Measurements from ENCODE around the gene PROK2.
A peak's percentile ranks its signal among the peaks of the same experiment; 100 is the strongest.

PROK2 gene

GRCh38 chr3:71752831-71753700, 31.9 kb downstream of the PROK2 start:
- Histone ChIP-seq H3K9ac (ENCODE audit: low read length in 5 of 5) (peak overlapping the region in 1 of 5 donors; percentile 7), H3K27ac (ENCODE audit: low read depth, low read length) (no peak overlapping the region), H3K27me3 (ENCODE audit: control insufficient read depth in 5 of 5, insufficient read depth in 4 of 5, low read length in 5 of 5) (peaks cover 0 to 25% (median 10%) of the 10 kb centered on the region in 5 donors)

GRCh38 chr3:71751602-71752001, 33.3 kb downstream of the PROK2 start:
- Histone ChIP-seq H3K4me1 (ENCODE audit: control insufficient read depth in 5 of 5, insufficient read depth in 5 of 5, low read length in 5 of 5) (peaks cover 0 to 12% (median 6%) of the 10 kb centered on the region in 5 donors), H3K9me3 (ENCODE audit: control insufficient read depth in 5 of 5, low read length in 5 of 5) (no peaks in the 10 kb centered on the region), H3K36me3 (ENCODE audit: control insufficient read depth in 5 of 5, insufficient read depth in 5 of 5, low read length in 5 of 5) (no peaks in the 10 kb centered on the region), H3K9ac (ENCODE audit: low read length in 5 of 5) (no peak overlapping the region), H3K27ac (ENCODE audit: low read depth, low read length) (no peak overlapping the region), H3K4me3 (ENCODE audit: low read depth in 1 of 5, low read length in 5 of 5) (no peak overlapping the region), H3K27me3 (ENCODE audit: control insufficient read depth in 5 of 5, insufficient read depth in 4 of 5, low read length in 5 of 5) (peaks cover 0 to 19% (median 10%) of the 10 kb centered on the region in 5 donors)

More at GRCh38 chr3:71752831-71753700, 31.9 kb downstream of the PROK2 start:
- peaks cover 0 to 12% (median 6%) of the 10 kb centered on the region in 5 donors for H3K4me1 ChIP-seq (ENCODE audit: control insufficient read depth in 5 of 5, insufficient read depth in 5 of 5, low read length in 5 of 5)
- no peaks in the 10 kb centered on the region for H3K9me3 ChIP-seq (ENCODE audit: control insufficient read depth in 5 of 5, low read length in 5 of 5)
- H3K36me3 ChIP-seq (ENCODE audit: control insufficient read depth in 5 of 5, insufficient read depth in 5 of 5, low read length in 5 of 5), result no peaks in the 10 kb centered on the region
- H3K4me3 ChIP-seq (ENCODE audit: low read depth in 1 of 5, low read length in 5 of 5), result peak overlapping the region; percentile 42 to 84 (median 70)

- Histone ChIP-seq H3K27ac (ENCODE audit: low read depth, low read length) (no peak overlapping the region), H3K4me1 (ENCODE audit: control insufficient read depth in 5 of 5, insufficient read depth in 5 of 5, low read length in 5 of 5) (no peaks in the 10 kb centered on the region), H3K9ac (ENCODE audit: low read length in 5 of 5) (no peak overlapping the region), H3K36me3 (ENCODE audit: control insufficient read depth in 5 of 5, insufficient read depth in 5 of 5, low read length in 5 of 5) (peaks cover 0 to 2% (median 0%) of the 10 kb centered on the region in 5 donors), H3K4me3 (ENCODE audit: low read depth in 1 of 5, low read length in 5 of 5) (no peak overlapping the region), H3K9me3 (ENCODE audit: control insufficient read depth in 5 of 5, low read length in 5 of 5) (peaks cover 11 to 34% (median 19%) of the 10 kb centered on the region in 5 donors), H3K27me3 (ENCODE audit: control insufficient read depth in 5 of 5, insufficient read depth in 4 of 5, low read length in 5 of 5) (no peaks in the 10 kb centered on the region)
Observed at GRCh38 chr3:71744738-71745137, 40.2 kb downstream of the PROK2 start.

- H3K4me1 ChIP-seq (ENCODE audit: control insufficient read depth in 5 of 5, insufficient read depth in 5 of 5, low read length in 5 of 5), result no peaks in the 10 kb centered on the region
- no peak overlapping the region for H3K4me3 ChIP-seq (ENCODE audit: low read depth in 1 of 5, low read length in 5 of 5)
- no peak overlapping the region for H3K9ac ChIP-seq (ENCODE audit: low read length in 5 of 5)
- peaks cover 11 to 34% (median 19%) of the 10 kb centered on the region in 5 donors for H3K9me3 ChIP-seq (ENCODE audit: control insufficient read depth in 5 of 5, low read length in 5 of 5)
- no peak overlapping the region for H3K27ac ChIP-seq (ENCODE audit: low read depth, low read length)
- H3K27me3 ChIP-seq (ENCODE audit: control insufficient read depth in 5 of 5, insufficient read depth in 4 of 5, low read length in 5 of 5), result no peaks in the 10 kb centered on the region
- H3K36me3 ChIP-seq (ENCODE audit: control insufficient read depth in 5 of 5, insufficient read depth in 5 of 5, low read length in 5 of 5), result peaks cover 0 to 2% (median 0%) of the 10 kb centered on the region in 5 donors
Observed at GRCh38 chr3:71742621-71743020, 42.3 kb downstream of the PROK2 start.

GRCh38 chr3:71734881-71735280, 50.1 kb downstream of the PROK2 start:
- H3K27ac ChIP-seq (ENCODE audit: low read depth, low read length), result no peak overlapping the region
- no peaks in the 10 kb centered on the region for H3K36me3 ChIP-seq (ENCODE audit: control insufficient read depth in 5 of 5, insufficient read depth in 5 of 5, low read length in 5 of 5)
- H3K9me3 ChIP-seq (ENCODE audit: control insufficient read depth in 5 of 5, low read length in 5 of 5), result no peaks in the 10 kb centered on the region
- H3K9ac ChIP-seq (ENCODE audit: low read length in 5 of 5), result no peak overlapping the region
- H3K4me3 ChIP-seq (ENCODE audit: low read depth in 1 of 5, low read length in 5 of 5), result no peak overlapping the region
- no peaks in the 10 kb centered on the region for H3K27me3 ChIP-seq (ENCODE audit: control insufficient read depth in 5 of 5, insufficient read depth in 4 of 5, low read length in 5 of 5)
- peaks cover 0 to 3% (median 2%) of the 10 kb centered on the region in 5 donors for H3K4me1 ChIP-seq (ENCODE audit: control insufficient read depth in 5 of 5, insufficient read depth in 5 of 5, low read length in 5 of 5)

- no peak overlapping the region for H3K9ac ChIP-seq (ENCODE audit: low read length in 5 of 5)
- H3K9me3 ChIP-seq (ENCODE audit: control insufficient read depth in 5 of 5, low read length in 5 of 5), result no peaks in the 10 kb centered on the region
- H3K27ac ChIP-seq (ENCODE audit: low read depth, low read length), result no peak overlapping the region
- H3K4me1 ChIP-seq (ENCODE audit: control insufficient read depth in 5 of 5, insufficient read depth in 5 of 5, low read length in 5 of 5), result peaks cover 0 to 13% (median 3%) of the 10 kb centered on the region in 5 donors
- no peaks in the 10 kb centered on the region for H3K27me3 ChIP-seq (ENCODE audit: control insufficient read depth in 5 of 5, insufficient read depth in 4 of 5, low read length in 5 of 5)
- H3K4me3 ChIP-seq (ENCODE audit: low read depth in 1 of 5, low read length in 5 of 5), result no peak overlapping the region
- no peaks in the 10 kb centered on the region for H3K36me3 ChIP-seq (ENCODE audit: control insufficient read depth in 5 of 5, insufficient read depth in 5 of 5, low read length in 5 of 5)
Observed at GRCh38 chr3:71733319-71733718, 51.6 kb downstream of the PROK2 start.

GRCh38 chr3:71732637-71733036, 52.3 kb downstream of the PROK2 start:
- Histone ChIP-seq H3K4me3 (ENCODE audit: low read depth in 1 of 5, low read length in 5 of 5) (no peak overlapping the region), H3K36me3 (ENCODE audit: control insufficient read depth in 5 of 5, insufficient read depth in 5 of 5, low read length in 5 of 5) (no peaks in the 10 kb centered on the region), H3K9me3 (ENCODE audit: control insufficient read depth in 5 of 5, low read length in 5 of 5) (no peaks in the 10 kb centered on the region), H3K9ac (ENCODE audit: low read length in 5 of 5) (no peak overlapping the region), H3K27me3 (ENCODE audit: control insufficient read depth in 5 of 5, insufficient read depth in 4 of 5, low read length in 5 of 5) (no peaks in the 10 kb centered on the region), H3K4me1 (ENCODE audit: control insufficient read depth in 5 of 5, insufficient read depth in 5 of 5, low read length in 5 of 5) (peaks cover 0 to 13% (median 3%) of the 10 kb centered on the region in 5 donors), H3K27ac (ENCODE audit: low read depth, low read length) (no peak overlapping the region)

- H3K9me3 ChIP-seq (ENCODE audit: control insufficient read depth in 5 of 5, low read length in 5 of 5), result no peaks in the 10 kb centered on the region
- no peak overlapping the region for H3K4me3 ChIP-seq (ENCODE audit: low read depth in 1 of 5, low read length in 5 of 5)
- H3K4me1 ChIP-seq (ENCODE audit: control insufficient read depth in 5 of 5, insufficient read depth in 5 of 5, low read length in 5 of 5), result peaks cover 9 to 30% (median 19%) of the 10 kb centered on the region in 5 donors
- H3K27ac ChIP-seq (ENCODE audit: low read depth, low read length), result no peak overlapping the region
- H3K36me3 ChIP-seq (ENCODE audit: control insufficient read depth in 5 of 5, insufficient read depth in 5 of 5, low read length in 5 of 5), result no peaks in the 10 kb centered on the region
- no peaks in the 10 kb centered on the region for H3K27me3 ChIP-seq (ENCODE audit: control insufficient read depth in 5 of 5, insufficient read depth in 4 of 5, low read length in 5 of 5)
- H3K9ac ChIP-seq (ENCODE audit: low read length in 5 of 5), result no peak overlapping the region
Observed at GRCh38 chr3:71728632-71729342, 56.2 kb downstream of the PROK2 start.

- Histone ChIP-seq H3K36me3 (ENCODE audit: control insufficient read depth in 5 of 5, insufficient read depth in 5 of 5, low read length in 5 of 5) (peaks cover 0 to under 1% (median 0%) of the 10 kb centered on the region in 5 donors), H3K4me1 (ENCODE audit: control insufficient read depth in 5 of 5, insufficient read depth in 5 of 5, low read length in 5 of 5) (peaks cover 9 to 37% (median 24%) of the 10 kb centered on the region in 5 donors), H3K27ac (ENCODE audit: low read depth, low read length) (no peak overlapping the region), H3K27me3 (ENCODE audit: control insufficient read depth in 5 of 5, insufficient read depth in 4 of 5, low read length in 5 of 5) (no peaks in the 10 kb centered on the region), H3K9ac (ENCODE audit: low read length in 5 of 5) (no peak overlapping the region), H3K4me3 (ENCODE audit: low read depth in 1 of 5, low read length in 5 of 5) (peak overlapping the region in 4 of 5 donors; percentile 62 to 81 (median 64)), H3K9me3 (ENCODE audit: control insufficient read depth in 5 of 5, low read length in 5 of 5) (no peaks in the 10 kb centered on the region)
Observed at GRCh38 chr3:71726146-71726545, 58.8 kb downstream of the PROK2 start.

All from subcutaneous abdominal adipose tissue (tissue), 5 donors.